Measurements from ENCODE around the gene TMEM51. TPM values are rescaled to one million over a fixed set of nuclear protein-coding genes. Genes with fewer than 3 reads are reported as not detected.

The TMEM51 gene
- total and polyA plus RNA-seq, 2 of the 13 experiments (the other 11 are each of a cell fraction or from before 2014, with no cell fraction given): 12.2 to 22.3 TPM

GRCh38 chr1:15152318-15153183 lies 996 bp upstream of the TMEM51 start (continued):
- no peak for TF ChIP-seq HMGXB3 (CRISPR knock-in tag; IDR thresholded peaks at IDR 0.05; ENCODE audit: borderline replicate concordance)
- no peak for TF ChIP-seq MIXL1 (CRISPR knock-in tag; IDR thresholded peaks at IDR 0.05)
- peak; percentile 79; the same call in 1 of the 2 replicates for TF ChIP-seq ZNF362 (CRISPR knock-in tag; IDR thresholded peaks at IDR 0.05; ENCODE audit: borderline replicate concordance)
- no peak for TF ChIP-seq CBX2 (IDR thresholded peaks at IDR 0.05; ENCODE audit: low read depth, low read length)
- TF ChIP-seq CBX2 (CRISPR knock-in tag; IDR thresholded peaks at IDR 0.05; ENCODE audit: low read depth): no peak
- no peak for TF ChIP-seq ZNF792 (CRISPR knock-in tag; IDR thresholded peaks at IDR 0.05)
- TF ChIP-seq EP300 (IDR thresholded peaks at IDR 0.05; ENCODE audit: low read depth in 2 of 2, low read length in 2 of 2): peak in 1 of 2 experiments; percentile 46; a peak in 3 of 4 replicates
- no peak for TF ChIP-seq EP300 (CRISPR knock-in tag; IDR thresholded peaks at IDR 0.05; ENCODE audit: borderline replicate concordance)
- 0 out of 2 replicates have a peak, but pooled peaks have one; percentile 28 for TF ChIP-seq TP53 (CRISPR knock-in tag; conservative IDR thresholded peaks at IDR 0.05)
- no peak for TF ChIP-seq CREBL2 (CRISPR knock-in tag; IDR thresholded peaks at IDR 0.05; ENCODE audit: borderline replicate concordance)
- TF ChIP-seq ZBTB1 (CRISPR knock-in tag; IDR thresholded peaks at IDR 0.05; ENCODE audit: borderline replicate concordance): no peak
- TF ChIP-seq SMC3 (IDR thresholded peaks at IDR 0.05; ENCODE audit: low read length): peak; percentile 59
- TF ChIP-seq ZNF260 (CRISPR knock-in tag; IDR thresholded peaks at IDR 0.05; ENCODE audit: borderline replicate concordance, low read depth): no peak
- no peak for TF ChIP-seq ZNF451 (CRISPR knock-in tag; IDR thresholded peaks at IDR 0.05)
- TF ChIP-seq ZNF646 (CRISPR knock-in tag; IDR thresholded peaks at IDR 0.05): no peak
- TF ChIP-seq MTF2 (CRISPR knock-in tag; IDR thresholded peaks at IDR 0.05; ENCODE audit: borderline replicate concordance): no peak
- TF ChIP-seq TBL1XR1 (IDR thresholded peaks at IDR 0.05; ENCODE audit: borderline replicate concordance, low read length, partially characterized antibody): peak; percentile 96
